Kidney (tissue), 14 donors: ENCODE data around the gene LUZP2. TPM values are rescaled to one million over a fixed set of nuclear protein-coding genes. Genes with fewer than 3 reads are reported as not detected.

Source experiments
- DNase-seq, 5 donors: peaks; one replicate each; pipeline ENCODE4 v3.0.0-alpha.2; 2013 to 2020
- FAIRE-seq: peaks from 2 replicates; lab custom pipeline; 2012; peaks lifted over from hg19 to GRCh38; lab: Jason Lieb, UNC
- H3K27ac ChIP-seq, 2 donors: one replicate each; pipeline ENCODE4 v1.7.0; 2013; ENCODE audit warnings: low read depth in 2 of 2, low read length in 2 of 2, inconsistent platforms in 1 of 2
- H3K27me3 ChIP-seq: one replicate; pipeline ENCODE4 v1.7.1; 2013; ENCODE audit warnings: low read length, inconsistent platforms; ENCODE audit not compliant: control insufficient read depth, insufficient read depth
- H3K36me3 ChIP-seq, 3 donors: one replicate each; pipeline versions ENCODE4 v1.7.0 to v1.7.1; 2013; ENCODE audit warnings: low read length in 3 of 3, control low read depth in 1 of 3, inconsistent platforms in 1 of 3; ENCODE audit not compliant: insufficient read depth in 3 of 3, control insufficient read depth in 2 of 3
- H3K4me1 ChIP-seq, 3 donors: one replicate each; pipeline versions ENCODE4 v1.7.0 to v1.7.1; 2013; ENCODE audit warnings: low read length in 3 of 3, inconsistent platforms in 1 of 3, low read depth in 1 of 3; ENCODE audit not compliant: control insufficient read depth in 2 of 3, insufficient read depth in 2 of 3
- H3K4me3 ChIP-seq, 3 donors: one replicate each; pipeline versions ENCODE4 v1.7.0 to v1.8.1; 2013; ENCODE audit warnings: low read length in 3 of 3, control low read depth in 1 of 3, inconsistent platforms in 1 of 3
- H3K9ac ChIP-seq, 3 donors: one replicate each; pipeline versions ENCODE4 v1.7.0 to v1.7.1; 2013; ENCODE audit warnings: low read length in 3 of 3, control low read depth in 1 of 3, inconsistent platforms in 1 of 3
- H3K9me3 ChIP-seq, 3 donors: one replicate each; pipeline versions ENCODE4 v1.7.0 to v1.7.1; 2013; ENCODE audit warnings: low read length in 3 of 3, control low read depth in 1 of 3, inconsistent platforms in 1 of 3; ENCODE audit not compliant: control insufficient read depth in 2 of 3, insufficient read depth in 1 of 3
- CTCF ChIP-seq: IDR thresholded peaks from 3 replicates; pipeline ENCODE4 v1.5.1; 2012; ENCODE audit warnings: mild to moderate bottlenecking, moderate library complexity, borderline replicate concordance; ENCODE audit not compliant: insufficient read depth; ENCODE audit errors: extremely low read depth
- intact Hi-C: fragments of 100-400 bp; cut with DNase I; formaldehyde crosslinking; loops from one replicate; pipeline ENCODE4 v1.11.1; 2022
- polyA plus RNA-seq: library from polyadenylated mRNA; stranded (reverse); fragments of 350-450 nt; fragmentation: Illumina TruSeq; extraction: RNeasy Lipid Tissue Mini Kit (QIAGEN cat#74804); gene quantifications from one replicate; pipeline ENCODE4 v1.2.3, GENCODE V29; 2014; ENCODE audit warnings: low read depth, low replicate concordance; ENCODE audit not compliant: insufficient read depth
- total RNA-seq: library from RNA; stranded (reverse); fragmentation: NEBNext Ultra II Directional; extraction: Animal tissue kit (Norgen Biotek cat#: 25700); gene quantifications from one replicate; pipeline ENCODE4 v1.2.1, GENCODE V29; 2021
- donor health status: control.
- donor health status: control.
- donor health status: control.
- donor health status: control.
- donor health status: control.
- donor health status: DM: yes; HTN: yes; CAD: no.
- donor health status: Normal renal cell carcinoma (clear cell type).

The LUZP2 gene
- total and polyA plus RNA-seq, 2 donors from 2014 or later, result 0.19 TPM; not detected in 1

GRCh38 chr11:24634606-24635160, 137.8 kb downstream of the LUZP2 start:
- H3K36me3 ChIP-seq, result no peaks in the 10 kb centered on the region
- H3K27ac ChIP-seq, result no peak overlapping the region
- no peaks in the 10 kb centered on the region for H3K9me3 ChIP-seq
- DNase-seq (no peak), FAIRE-seq (no peak)
- no peaks in the 10 kb centered on the region for H3K4me1 ChIP-seq
- no peak for TF ChIP-seq CTCF
- H3K4me3 ChIP-seq, result no peak overlapping the region
- intact Hi-C loops, result no loop called here
- H3K27me3 ChIP-seq, result no peaks in the 10 kb centered on the region
- H3K9ac ChIP-seq, result no peak overlapping the region

- no peaks in the 10 kb centered on the region for H3K4me1 ChIP-seq
- intact Hi-C loops, result no loop called here
- H3K9me3 ChIP-seq, result no peaks in the 10 kb centered on the region
- H3K27me3 ChIP-seq, result no peaks in the 10 kb centered on the region
- H3K36me3 ChIP-seq, result no peaks in the 10 kb centered on the region
- no peak overlapping the region for H3K9ac ChIP-seq
- no peak overlapping the region for H3K27ac ChIP-seq
- TF ChIP-seq CTCF, result no peak
- FAIRE-seq, result no peak
- H3K4me3 ChIP-seq, result no peak overlapping the region
- DNase-seq, result no peak
Observed at GRCh38 chr11:24635588-24636290, 138.9 kb downstream of the LUZP2 start.

- H3K4me3 ChIP-seq, result no peak overlapping the region
- H3K27me3 ChIP-seq, result no peaks in the 10 kb centered on the region
- no peaks in the 10 kb centered on the region for H3K9me3 ChIP-seq
- no peak for FAIRE-seq
- intact Hi-C loops, result no loop called here
- DNase-seq, result no peak
- H3K27ac ChIP-seq, result no peak overlapping the region
- H3K9ac ChIP-seq, result no peak overlapping the region
- H3K4me1 ChIP-seq, result no peaks in the 10 kb centered on the region
- no peaks in the 10 kb centered on the region for H3K36me3 ChIP-seq
- no peak for TF ChIP-seq CTCF
Observed at GRCh38 chr11:24636291-24636629, 139.4 kb downstream of the LUZP2 start.
